K562 (cell line): ENCODE results near the gene PTGR3. TPM values are rescaled to one million over a fixed set of nuclear protein-coding genes. Genes with fewer than 3 reads are reported as not detected.

Source experiments
- ATAC-seq: fragments of 200-7000 bp; cut with Tn5 transposase; 3 replicates; pipeline ENCODE4 v1.9.1; 2020; ENCODE audit warnings: moderate library complexity
- BruUV-seq: library from RNA; stranded (reverse); fragments of 400-500 nt; replicated peaks from 2 replicates; lab custom pipeline; 2021; lab: Mats Ljungman, UMichigan
- CTCF ChIA-PET: fragments of 300-600 bp; formaldehyde crosslinking; extraction: SDS; loops from one replicate; lab custom pipeline; 2021; ENCODE audit warnings: low intra/inter-chr PET ratio; lab: Yijun Ruan, JAX
- POLR2A ChIA-PET: fragments of 300-600, 350-650 bp; sonication (Branson Sonifier 250); formaldehyde crosslinking; extraction: SDS; loops from one replicate; lab custom pipeline; 2021; ENCODE audit warnings: antibody characterized with exemption, inconsistent platforms; lab: Yijun Ruan, JAX
- DNase-seq, 4 experiments: peaks; one replicate each; pipeline versions ENCODE4 v3.0.0 to v3.0.0-alpha.2; 2011 to 2018; ENCODE audit warnings: low spot score in 3 of 4, mixed read lengths in 3 of 4; ENCODE audit errors: extremely low read depth in 1 of 4
- FAIRE-seq: peaks from 2 replicates; lab custom pipeline; 2011; peaks lifted over from hg19 to GRCh38; lab: Jason Lieb, UNC
- H2AFZ ChIP-seq: 2 replicates; pipeline ENCODE4 v1.6.0; 2011; ENCODE audit warnings: low read depth, low read length, control low read depth, inconsistent platforms
- H3K27ac ChIP-seq: fragments of 200-600 bp; 3 replicates; pipeline ENCODE4 v1.8.0; 2011; ENCODE audit warnings: low read depth, mild to moderate bottlenecking, control low read depth, inconsistent platforms, low read length, moderate library complexity, mixed read lengths; ENCODE audit errors: extremely low read depth
- H3K27me3 ChIP-seq, 2 experiments: fragments of 300-600 bp in 1 of 2; 2 replicates in 1 of 2; 3 replicates in 1 of 2; pipeline versions ENCODE4 v1.6.0 to v1.8.0; 2011; ENCODE audit warnings: inconsistent platforms in 2 of 2, low read length in 2 of 2, mild to moderate bottlenecking in 1 of 2, mixed read lengths in 1 of 2, moderate library complexity in 1 of 2; ENCODE audit not compliant: control insufficient read depth in 2 of 2, insufficient read depth in 2 of 2
- H3K36me3 ChIP-seq: fragments of 300-600 bp; 3 replicates; pipeline ENCODE4 v1.8.0; 2011; ENCODE audit warnings: mild to moderate bottlenecking, low read length, inconsistent platforms; ENCODE audit not compliant: control insufficient read depth, insufficient read depth
- H3K4me1 ChIP-seq, 2 experiments: fragments of 200-600 bp in 1 of 2; replicated peaks in 1 of 2; 2 replicates in 1 of 2; 3 replicates in 1 of 2; pipeline versions ENCODE4 v1.5.1 to v1.8.0; 2011; ENCODE audit warnings: inconsistent platforms in 2 of 2, low read length in 2 of 2, mild to moderate bottlenecking in 1 of 2, mixed read lengths in 1 of 2, moderate library complexity in 1 of 2; ENCODE audit not compliant: control insufficient read depth in 2 of 2, insufficient read depth in 2 of 2
- H3K4me2 ChIP-seq: 2 replicates; pipeline ENCODE4 v1.6.1; 2011; ENCODE audit warnings: low read length, control low read depth, inconsistent platforms, mixed read lengths; ENCODE audit not compliant: insufficient read depth
- H3K4me3 ChIP-seq: fragments of 200-600 bp; sonication (generic), shearing (Covaris generic); 2 replicates; pipeline ENCODE4 v1.5.1; 2016; ENCODE audit warnings: control low read depth, inconsistent platforms
- H3K79me2 ChIP-seq: fragments of 200-600 bp; 3 replicates; pipeline ENCODE4 v1.8.0; 2011; ENCODE audit warnings: low read length, inconsistent platforms; ENCODE audit not compliant: control insufficient read depth, insufficient read depth
- H3K9ac ChIP-seq, 2 experiments: 2 replicates each; pipeline versions ENCODE4 v1.6.0 to v1.6.1; 2011; ENCODE audit warnings: low read depth in 2 of 2, low read length in 2 of 2, control low read depth in 1 of 2, inconsistent platforms in 1 of 2, mild to moderate bottlenecking in 1 of 2, mixed read lengths in 1 of 2; ENCODE audit not compliant: insufficient read depth in 1 of 2
- H3K9me1 ChIP-seq: one replicate; pipeline ENCODE4 v1.6.0; 2011; ENCODE audit warnings: inconsistent platforms, mild to moderate bottlenecking, low read length, moderate library complexity; ENCODE audit not compliant: control insufficient read depth, insufficient read depth
- H3K9me3 ChIP-seq: replicated peaks from 2 replicates; pipeline ENCODE4 v1.5.1; 2011; ENCODE audit warnings: low read depth, low read length, inconsistent platforms; ENCODE audit not compliant: control insufficient read depth, insufficient read depth
- H4K20me1 ChIP-seq: replicated peaks from 2 replicates; pipeline ENCODE4 v1.6.1; 2011; ENCODE audit warnings: low read length, inconsistent platforms, mixed read lengths; ENCODE audit not compliant: control insufficient read depth, insufficient read depth
- CBFA2T3 ChIP-seq: fragments of 450-650 bp; IDR thresholded peaks from 2 replicates; pipeline ENCODE4 v1.6.1; 2017
- CTCF ChIP-seq, 3 experiments: IDR thresholded peaks in 2 of 3; conservative IDR thresholded peaks in 1 of 3; 2 replicates each; pipeline ENCODE4 v1.5.1; 2011 to 2012; ENCODE audit warnings: low read length in 3 of 3, mild to moderate bottlenecking in 3 of 3, control low read depth in 2 of 3, improper control_type of control experiment in 1 of 3, inconsistent platforms in 1 of 3, low read depth in 1 of 3, mixed read lengths in 1 of 3, moderate library complexity in 1 of 3; ENCODE audit not compliant: insufficient read depth in 2 of 3
- ETV1 ChIP-seq: fragments of 450-650 bp; conservative IDR thresholded peaks from 2 replicates; pipeline ENCODE4 v1.6.1; 2016; ENCODE audit warnings: missing genetic modification characterization, control low read depth, low read depth, missing compliant biosample characterization
- ZNF75A ChIP-seq: fragments of 450-650 bp; formaldehyde crosslinking; IDR thresholded peaks from 2 replicates; pipeline ENCODE4 v1.4.0; 2020; ENCODE audit warnings: mild to moderate bottlenecking
- WGBS: fragments of 100-300 bp; shearing (Covaris generic); methylation state at CpG from one replicate; pipeline ENCODE4 v1.1.6; 2016; ENCODE audit warnings: low coverage, mixed read lengths; ENCODE audit not compliant: insufficient coverage; ENCODE audit errors: missing lambda C conversion rate; 5-methylcytosine and 5-hydroxymethylcytosine counted together
- in situ Hi-C: fragments of 300-500 bp; cut with MboI; formaldehyde crosslinking; loops from 4 replicates; pipeline ENCODE4 v1.15.0; 2018; ENCODE audit warnings: inconsistent platforms, mixed read lengths
- intact Hi-C: fragments of 100-400 bp; cut with micrococcal nuclease; formaldehyde crosslinking; loops from 2 replicates; pipeline ENCODE4 v1.14.2; 2022
- polyA plus RNA-seq, 8 experiments: library from polyadenylated mRNA; depleted of rRNA in 4 of 8; stranded (reverse) in 5 of 8; unstranded in 3 of 8; fragments of >200 nt; fragmentation: Nextera tagmentation in 2 of 8; fragmentation: Illumina TruSeq in 1 of 8; extraction: Ambion mirVana in 2 of 8; extraction: Trizol in 1 of 8; gene quantifications; 2 replicates each; pipeline versions ENCODE4 v1.2.1 to v1.2.3, GENCODE V29; 2011 to 2014; ENCODE audit warnings: inconsistent platforms in 1 of 8, missing spikeins in 1 of 8
- total RNA-seq, 7 experiments: library from RNA; depleted of rRNA in 6 of 7; stranded (reverse); fragments of >200 nt in 6 of 7; fragmentation: Illumina TruSeq in 2 of 7; extraction: Trizol in 2 of 7; gene quantifications; 2 replicates each; pipeline versions ENCODE4 v1.2.1 to v1.2.3, GENCODE V29; 2011 to 2021; ENCODE audit warnings: low replicate concordance in 1 of 7

The PTGR3 gene
- total and polyA plus RNA-seq, 9 of the 15 experiments (the other 6 are each of a cell fraction or from before 2014, with no cell fraction given): 4.1 to 32.3 (median 15.3) TPM

DNA sequence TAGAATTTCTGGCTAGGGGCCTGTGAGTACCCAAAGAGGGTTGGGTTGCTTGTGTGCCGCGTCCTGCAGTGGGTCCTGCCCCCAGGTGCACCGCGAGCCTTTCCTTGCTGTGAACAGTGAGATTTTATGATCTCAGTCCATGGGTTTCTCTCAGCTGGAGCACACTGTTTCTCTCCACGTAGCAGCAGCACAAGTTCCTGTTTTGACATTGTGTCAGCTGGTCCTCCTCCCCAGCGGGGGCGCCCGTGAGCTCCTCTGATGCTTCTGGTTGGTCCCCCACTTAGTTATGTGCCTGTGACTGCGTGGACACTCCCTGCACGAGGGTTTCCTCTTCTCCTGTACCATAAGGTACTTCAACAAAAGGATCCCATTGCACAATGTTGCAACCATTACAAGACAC, 31.5 kb upstream of the PTGR3 start:
- TF ChIP-seq CBFA2T3: no peak
- TF ChIP-seq ETV1 (tag): no peak
- 0 out of 6 replicates have a peak, but pooled peaks of 2 of the 3 experiments have one; percentile 6 to 14 for TF ChIP-seq CTCF (IDR thresholded peaks at IDR 0.05 in 2 of 3, conservative IDR thresholded peaks at IDR 0.05 in 1 of 3; ENCODE audit: insufficient read depth in 2 of 3, low read depth in 1 of 3, low read length in 3 of 3)
- TF ChIP-seq ZNF75A (CRISPR knock-in tag): no peak
- peak; percentile 61 for ATAC-seq
- BruUV-seq: no TSS peak
- Histone ChIP-seq H3K9me1 (no peaks in the 10 kb centered on the region), H3K4me1 (peaks cover 0 to 2% of the 10 kb centered on the region in 2 experiments; a peak in 2 of 5 replicates), H3K9me3 (no peaks in the 10 kb centered on the region), H4K20me1 (no peaks in the 10 kb centered on the region), H3K27me3 (no peaks in the 10 kb centered on the region), H3K4me2 (no peak overlapping the region), H3K4me3 (no peak overlapping the region), H3K79me2 (no peaks in the 10 kb centered on the region), H3K36me3 (no peaks in the 10 kb centered on the region), H2AFZ (no peak overlapping the region), H3K9ac (no peak overlapping the region), H3K27ac (no peak overlapping the region)
- intact Hi-C loops (loop anchor here (5.0 kb wide), 1 partner anchor 68 kb away; no protein-coding TSS in a partner anchor), in situ Hi-C loops (no loop called here)
- FAIRE-seq: no peak
- DNase-seq: peak in 2 of 4 experiments; percentile 15 to 17
- CTCF ChIA-PET: no interaction called here
- POLR2A ChIA-PET: no interaction called here
- 55% methylated on average over 6 of the region's 10 CpGs for WGBS
